ENCODE data around the gene PIGO. TPM values are rescaled to one million over a fixed set of nuclear protein-coding genes. Genes with fewer than 3 reads are reported as not detected.

The PIGO gene
- total and polyA plus RNA-seq, 2 of the 8 experiments (the other 6 are each of a cell fraction or from before 2014, with no cell fraction given): 20.5 to 31.3 TPM

GRCh38 chr9:35085078-35085477 is 11.3 kb downstream of the PIGO start:
- Histone ChIP-seq H3K4me1 (replicated peaks in 1 of 4; ENCODE audit: control insufficient read depth in 3 of 4, insufficient read depth in 4 of 4, low read length in 3 of 4) (no peaks in the 10 kb centered on the region), H3K23me2 (ENCODE audit: low read depth, low read length) (peaks cover under 1% of the 10 kb centered on the region; the same call in 1 of the 2 replicates), H3K4ac (replicated peaks; ENCODE audit: insufficient read length, low read depth, low read length) (no peak overlapping the region), H2BK5ac (ENCODE audit: low read depth, low read length) (no peak overlapping the region), H2BK15ac (ENCODE audit: low read length) (no peak overlapping the region), H2BK12ac (ENCODE audit: low read depth, low read length) (no peak overlapping the region), H4K8ac (ENCODE audit: extremely low read depth, insufficient read depth, low read length) (no peak overlapping the region), H3K4me2 (ENCODE audit: insufficient read depth in 1 of 2, low read depth in 2 of 2, low read length in 2 of 2) (no peak overlapping the region), H4K20me1 (replicated peaks in 1 of 2; ENCODE audit: control insufficient read depth in 1 of 2, insufficient read depth in 2 of 2, low read length in 2 of 2) (no peaks in the 10 kb centered on the region), H3K36me3 (ENCODE audit: control insufficient read depth in 2 of 4, insufficient read depth in 4 of 4, low read length in 3 of 4) (peaks cover 5 to 12% (median 9%) of the 10 kb centered on the region in 4 experiments; a peak in 6 of 8 replicates), H3K79me2 (ENCODE audit: control insufficient read depth in 1 of 2, insufficient read depth in 2 of 2, low read length in 2 of 2) (no peaks in the 10 kb centered on the region), H4K91ac (replicated peaks; ENCODE audit: insufficient read length, low read length) (no peak overlapping the region), H3K18ac (ENCODE audit: extremely low read depth, low read length) (no peak overlapping the region), H4K5ac (ENCODE audit: insufficient read length, low read depth, low read length) (no peak overlapping the region), H2BK20ac (ENCODE audit: low read length) (no peak overlapping the region), H3K14ac (ENCODE audit: insufficient read length) (no peak overlapping the region), H3K9me3 (ENCODE audit: insufficient read depth in 2 of 2, low read depth in 1 of 2, low read length in 1 of 2) (no peaks in the 10 kb centered on the region), H3K27ac (ENCODE audit: low read depth, low read length) (no peak overlapping the region), H3K23ac (ENCODE audit: insufficient read length) (no peak overlapping the region), H3K4me3 (ENCODE audit: extremely low read depth in 1 of 4, insufficient read depth in 2 of 4, low read depth in 3 of 4, low read length in 4 of 4) (no peak overlapping the region), H2AK5ac (ENCODE audit: low read depth, low read length) (no peak overlapping the region), H3K79me1 (ENCODE audit: low read depth, low read length) (no peaks in the 10 kb centered on the region), H3K56ac (replicated peaks; ENCODE audit: insufficient read length, low read depth, low read length) (no peak overlapping the region), H2BK120ac (replicated peaks; ENCODE audit: low read depth, low read length) (no peak overlapping the region), H3K27me3 (replicated peaks in 1 of 4; ENCODE audit: control insufficient read depth in 3 of 4, extremely low read depth in 1 of 4, insufficient read depth in 3 of 4, low read length in 3 of 4) (no peaks in the 10 kb centered on the region), H3K9ac (replicated peaks in 1 of 4; ENCODE audit: extremely low read depth in 1 of 4, low read depth in 3 of 4, low read length in 3 of 4) (no peak overlapping the region), H2AFZ (ENCODE audit: low read length) (no peak overlapping the region)
- no peak for FAIRE-seq
- DNase-seq (ENCODE audit: low read depth in 1 of 2, low spot score in 2 of 2): no peak
- CTCF ChIA-PET (ENCODE audit: partially characterized antibody): no interaction called here
- POLR2A ChIA-PET (ENCODE audit: partially characterized antibody): interaction anchor here (1.3 to 2.1 kb wide), 2 partner anchors 9 to 12 kb away, joined by 4 to 8 read pairs; partner anchors contain the start of gene PIGO
- TF ChIP-seq TAF1 (IDR thresholded peaks at IDR 0.05; ENCODE audit: low read depth, low read length) (no peak), KDM5A (IDR thresholded peaks at IDR 0.05; ENCODE audit: low read length) (no peak), MAFK (IDR thresholded peaks at IDR 0.05; ENCODE audit: low read depth, low read length) (no peak), TEAD4 (IDR thresholded peaks at IDR 0.05; ENCODE audit: low read depth, low read length) (no peak), TBP (IDR thresholded peaks at IDR 0.05; ENCODE audit: low read depth, low read length) (no peak), RXRA (IDR thresholded peaks at IDR 0.05; ENCODE audit: insufficient read depth, low read depth, low read length) (no peak), SP4 (IDR thresholded peaks at IDR 0.05; ENCODE audit: low read length) (no peak), FOSL1 (IDR thresholded peaks at IDR 0.05; ENCODE audit: insufficient read depth, low read depth, low read length) (no peak)
- WGBS, 2 experiments (ENCODE audit: extremely low coverage in 1 of 2, insufficient coverage in 1 of 2, insufficient read length in 1 of 2, insufficient replicate concordance in 2 of 2, low coverage in 1 of 2, low lambda C conversion rate in 2 of 2, missing lambda C conversion rate in 1 of 2): 94% methylated on average over 2 of the region's 2 CpGs; no CpG with 5 or more reads in 1 of the 2 experiments
